Uterus (tissue), 4 donors: ENCODE results near the gene AGPAT1. TPM values are rescaled to one million over a fixed set of nuclear protein-coding genes. Genes with fewer than 3 reads are reported as not detected.

Experiments used
- microRNA-seq: library from miRNA; unstranded; fragments of <30 nt; microRNA quantifications from one replicate; pipeline ENCODE4, GENCODE V29; 2016; ENCODE audit warnings: borderline microRNAs expressed, borderline replicate concordance
- small RNA-seq: library from RNA; depleted of rRNA; stranded (forward); fragments of <200 nt; gene quantifications from one replicate; pipeline ENCODE3, GENCODE V24; 2016
- total RNA-seq, 4 donors: library from RNA; depleted of rRNA in 3 of 4; stranded (reverse); fragments of >200 nt in 3 of 4; gene quantifications; one replicate each; pipeline versions ENCODE4 v1.1.0 to v1.2.4, GENCODE V29; 2014 to 2023
- donor health status: DM: yes; HTN: yes; CAD: no.

Gene AGPAT1
- total RNA-seq, 4 donors from 2014 or later = 14.2 to 71.2 (median 37.7) TPM

Small RNA genes within 50 kb of the gene (microRNA-seq; reads per million reads assigned to microRNA genes)
- gene MIR6721 = not detected
- gene MIR6833 = not detected

Small RNA genes within 50 kb of the gene (small RNA-seq; reads per million reads assigned to genes)
- not detected for gene AL662884.1
- gene MIR6833 = not detected

Other genes with a start within 250 kb of the AGPAT1 start
- gene C2, start 248.4 kb downstream of the AGPAT1 start, total RNA-seq = 10 to 100 TPM in 1 of 4 donors, 1 to 10 TPM in 3; 4.1 to 24.8 (median 4.6) TPM
- 10 to 100 TPM in 2 of 4 donors, 1 to 10 TPM in 1, not detected in 1; 6.2 to 32.6 (median 31.5) TPM for gene CFB, start 230.0 kb downstream of the AGPAT1 start, total RNA-seq
- gene NELFE, start 217.1 kb downstream of the AGPAT1 start, total RNA-seq = 10 to 100 TPM; 30.3 to 73.0 (median 51.4) TPM
- gene SKIC2, start 216.9 kb downstream of the AGPAT1 start, total RNA-seq = 10 to 100 TPM; 11.5 to 58.8 (median 35.6) TPM
- gene DXO, start 203.9 kb downstream of the AGPAT1 start, total RNA-seq = 10 to 100 TPM in 3 of 4 donors, 1 to 10 TPM in 1; 10.0 to 36.6 (median 14.7) TPM
- gene C4A, start 194.0 kb downstream of the AGPAT1 start, total RNA-seq = 100 to 1,000 TPM in 1 of 4 donors, 10 to 100 TPM in 2, 1 to 10 TPM in 1; 3.8 to 100 (median 32.3) TPM
- 10 to 100 TPM; 12.4 to 97.5 (median 46.3) TPM for gene C4B, start 161.3 kb downstream of the AGPAT1 start, total RNA-seq
- gene CYP21A2, start 137.7 kb downstream of the AGPAT1 start, total RNA-seq = 1 to 10 TPM in 1 of 4 donors, not detected in 3; 4.1 TPM
- 100 to 1,000 TPM in 3 of 4 donors, 10 to 100 TPM in 1; 90.6 to 217 (median 181) TPM for gene TNXB, start 66.7 kb downstream of the AGPAT1 start, total RNA-seq
- gene ATF6B, start 47.8 kb downstream of the AGPAT1 start, total RNA-seq = 100 to 1,000 TPM in 1 of 4 donors, 10 to 100 TPM in 3; 16.4 to 121 (median 33.6) TPM
- 10 to 100 TPM in 1 of 4 donors, 1 to 10 TPM in 3; 1.3 to 10.3 (median 5.1) TPM for gene FKBPL, start 45.8 kb downstream of the AGPAT1 start, total RNA-seq
- gene PRRT1, start 24.1 kb downstream of the AGPAT1 start, total RNA-seq = 1 to 10 TPM in 2 of 4 donors, not detected in 2; 8.0 to 9.4 TPM
- 10 to 100 TPM; 19.0 to 35.1 (median 28.9) TPM for gene PPT2, start 21.9 kb downstream of the AGPAT1 start, total RNA-seq
- 10 to 100 TPM in 3 of 4 donors, 1 to 10 TPM in 1; 9.2 to 54.8 (median 20.2) TPM for gene EGFL8, start 11.5 kb downstream of the AGPAT1 start, total RNA-seq
- gene RNF5, start 2.3 kb upstream of the AGPAT1 start, total RNA-seq = 10 to 100 TPM; 45.6 to 84.7 (median 56.3) TPM
- 10 to 100 TPM in 1 of 4 donors, 1 to 10 TPM in 1, under 1 TPM in 1, not detected in 1; 0.59 to 12.4 (median 2.5) TPM for gene AGER, start 8.2 kb upstream of the AGPAT1 start, total RNA-seq
- gene PBX2, start 14.1 kb upstream of the AGPAT1 start, total RNA-seq = 100 to 1,000 TPM in 1 of 4 donors, 10 to 100 TPM in 3; 35.1 to 150 (median 57.7) TPM
- gene GPSM3, start 16.6 kb upstream of the AGPAT1 start, total RNA-seq = 1 to 10 TPM in 3 of 4 donors, not detected in 1; 2.3 to 9.7 (median 3.5) TPM
- 10 to 100 TPM; 10.9 to 75.2 (median 28.6) TPM for gene NOTCH4, start 48.0 kb upstream of the AGPAT1 start, total RNA-seq
- gene TSBP1, start 195.8 kb upstream of the AGPAT1 start, total RNA-seq = not detected
- not detected for gene BTNL2, start 231.1 kb upstream of the AGPAT1 start, total RNA-seq